ENCODE results near the gene STRIP2.

STRIP2 gene

DNA sequence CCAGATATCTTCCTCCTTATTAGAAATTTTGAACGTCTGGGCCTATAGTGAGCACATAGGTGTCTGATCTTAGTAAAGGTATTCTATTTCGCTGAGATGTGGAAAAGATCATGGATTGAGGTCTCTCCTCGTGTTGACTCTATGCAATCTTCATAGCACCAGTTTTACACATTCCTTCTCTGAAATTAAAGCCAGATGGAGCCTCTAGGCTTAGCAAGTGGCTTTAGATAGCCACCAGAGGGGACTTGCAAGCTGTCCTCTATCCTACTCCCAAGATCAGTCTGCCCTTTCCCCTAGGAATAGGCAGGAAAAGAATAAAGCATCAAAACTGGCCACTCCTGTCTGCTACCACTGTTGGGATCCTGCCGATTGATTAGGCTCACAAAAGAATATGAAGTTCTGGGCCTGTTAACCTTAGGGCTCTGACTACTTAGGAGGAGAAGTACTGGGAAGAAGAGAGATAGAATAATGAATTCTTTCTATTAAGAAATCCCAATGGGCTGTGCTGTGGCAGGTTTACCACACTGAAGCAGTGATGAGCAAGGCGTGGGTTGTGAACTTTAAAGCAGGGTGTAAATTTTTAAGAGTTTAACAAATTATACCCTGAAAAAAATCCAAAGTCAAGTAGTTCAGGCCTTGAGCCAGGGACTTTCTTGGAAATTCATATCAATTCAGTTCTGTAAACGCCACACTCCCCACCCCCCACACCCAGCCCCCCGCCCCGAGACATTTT lies 2.2 kb upstream of the STRIP2 start:
- Mint-ChIP-seq H3K27me3 (ENCODE audit: low read depth) (peaks cover 58% of the 10 kb centered on the region), H3K9me3 (no peaks in the 10 kb centered on the region), H3K4me3 (peak overlapping the region in 1 of 3 experiments; percentile 8), H3K4me1 (peaks cover 25% of the 10 kb centered on the region), H3K36me3 (ENCODE audit: low read depth) (peaks cover 16% of the 10 kb centered on the region), H3K27ac (no peak overlapping the region)
- no peak for TF ChIP-seq CTCF (IDR thresholded peaks at IDR 0.05; ENCODE audit: unreplicated experiment in 3 of 3)

GRCh38 chr7:129434675-129435318 lies 565 bp downstream of the STRIP2 start:
- peak overlapping the region; percentile 84 to 98 (median 91) for H3K4me3 Mint-ChIP-seq
- no peak overlapping the region for H3K27ac Mint-ChIP-seq
- H3K36me3 Mint-ChIP-seq (ENCODE audit: low read depth), result peaks cover under 1% of the 10 kb centered on the region
- H3K27me3 Mint-ChIP-seq (ENCODE audit: low read depth), result peaks cover 54% of the 10 kb centered on the region
- TF ChIP-seq CTCF (IDR thresholded peaks at IDR 0.05; ENCODE audit: unreplicated experiment in 3 of 3), result no peak
- peaks cover 18% of the 10 kb centered on the region for H3K4me1 Mint-ChIP-seq
- H3K9me3 Mint-ChIP-seq, result no peaks in the 10 kb centered on the region

DNA sequence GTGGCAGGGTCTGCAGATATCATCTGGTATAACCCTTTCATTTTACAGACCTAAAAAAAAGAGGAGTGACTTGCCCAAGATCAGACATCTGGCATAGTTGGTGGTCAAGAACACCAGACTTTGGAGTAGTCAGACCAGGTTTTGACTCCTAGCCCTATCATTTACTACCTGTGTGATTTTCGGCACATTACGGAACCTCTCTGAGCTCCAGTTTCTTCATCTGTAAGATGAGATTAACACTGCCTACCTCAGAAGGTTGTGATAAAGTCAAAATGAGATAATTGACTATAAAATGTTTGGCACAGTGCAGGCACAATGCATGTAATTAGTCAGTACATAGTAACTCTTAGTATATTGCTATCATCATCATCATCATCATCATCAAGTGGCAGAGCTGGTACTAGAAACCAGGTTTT lies 1.2 kb downstream of the STRIP2 start:
- Mint-ChIP-seq H3K4me3 (peak overlapping the region; percentile 84 to 98 (median 91)), H3K27ac (no peak overlapping the region)

DNA sequence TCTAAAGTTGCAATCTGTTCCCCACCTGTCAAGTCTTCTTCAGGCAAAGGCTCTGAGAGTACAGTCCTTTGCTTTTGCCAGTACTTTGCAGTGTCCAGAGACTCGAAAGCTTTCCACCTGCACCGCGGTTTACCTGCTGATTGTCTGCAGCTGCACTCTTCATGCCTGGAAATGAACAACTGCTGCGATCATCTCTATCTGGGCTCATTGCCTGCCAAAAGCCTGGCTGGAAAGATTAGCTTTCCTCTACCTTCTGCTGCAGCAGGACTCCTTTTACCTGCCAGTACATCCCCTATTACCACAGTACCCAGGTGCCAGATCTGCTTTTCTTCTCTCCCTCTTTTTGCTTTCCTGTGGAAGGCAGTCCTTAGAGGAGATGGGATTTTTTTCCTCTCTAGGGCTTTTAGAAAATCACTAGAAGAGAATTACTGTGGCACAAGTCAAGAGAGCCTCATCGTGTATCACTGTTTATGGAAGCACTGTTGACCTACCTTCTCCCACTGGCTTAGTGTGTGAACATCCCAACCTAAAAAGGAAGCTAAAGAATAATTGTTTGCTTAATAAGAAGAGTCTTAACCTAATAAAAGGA lies 2.2 kb downstream of the STRIP2 start:
- H3K4me1 Mint-ChIP-seq, result peaks cover 18% of the 10 kb centered on the region
- H3K9me3 Mint-ChIP-seq, result no peaks in the 10 kb centered on the region
- TF ChIP-seq CTCF (IDR thresholded peaks at IDR 0.05; ENCODE audit: unreplicated experiment in 3 of 3), result no peak
- peak overlapping the region; percentile 42 to 71 (median 63) for H3K4me3 Mint-ChIP-seq
- peaks cover 42% of the 10 kb centered on the region for H3K27me3 Mint-ChIP-seq (ENCODE audit: low read depth)
- H3K27ac Mint-ChIP-seq, result no peak overlapping the region
- no peaks in the 10 kb centered on the region for H3K36me3 Mint-ChIP-seq (ENCODE audit: low read depth)

More for the DNA sequence above, 1.2 kb downstream of the STRIP2 start:
- H3K36me3 Mint-ChIP-seq (ENCODE audit: low read depth), result no peaks in the 10 kb centered on the region
- no peaks in the 10 kb centered on the region for H3K9me3 Mint-ChIP-seq
- H3K27me3 Mint-ChIP-seq (ENCODE audit: low read depth), result peaks cover 50% of the 10 kb centered on the region
- no peak for TF ChIP-seq CTCF (IDR thresholded peaks at IDR 0.05; ENCODE audit: unreplicated experiment in 3 of 3)
- peaks cover 18% of the 10 kb centered on the region for H3K4me1 Mint-ChIP-seq

- H3K9me3 Mint-ChIP-seq, result no peaks in the 10 kb centered on the region
Observed at GRCh38 chr7:129437190-129437589, 3.0 kb downstream of the STRIP2 start.

More at GRCh38 chr7:129437190-129437589, 3.0 kb downstream of the STRIP2 start:
- Mint-ChIP-seq H3K27me3 (ENCODE audit: low read depth) (peaks cover 35% of the 10 kb centered on the region), H3K4me3 (no peak overlapping the region), H3K4me1 (peaks cover 18% of the 10 kb centered on the region), H3K36me3 (ENCODE audit: low read depth) (no peaks in the 10 kb centered on the region), H3K27ac (no peak overlapping the region)
- TF ChIP-seq CTCF (IDR thresholded peaks at IDR 0.05; ENCODE audit: unreplicated experiment in 3 of 3), result no peak
